Measurements from ENCODE around the gene DERL3.

DNA sequence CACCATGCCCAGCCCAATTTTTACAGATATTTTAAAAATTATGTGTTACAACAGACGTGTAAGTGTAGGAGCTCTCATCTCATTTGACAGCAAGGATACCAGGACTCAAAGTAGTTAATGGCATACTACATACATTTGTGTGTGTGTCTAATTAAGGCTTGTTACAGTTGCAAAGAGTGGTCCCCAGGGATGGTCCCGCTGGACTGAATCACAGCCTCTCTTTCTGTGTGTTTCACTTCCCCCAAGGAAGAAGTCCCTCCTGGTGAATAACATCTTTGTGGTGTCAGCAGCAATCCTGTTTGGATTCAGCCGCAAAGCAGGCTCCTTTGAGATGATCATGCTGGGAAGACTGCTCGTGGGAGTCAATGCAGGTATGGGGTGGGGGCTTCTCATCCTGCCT lies 36.1 kb upstream of the DERL3 start:
- TF ChIP-seq POLR2AphosphoS5 (IDR thresholded peaks at IDR 0.05) (no peak), POLR2A (IDR thresholded peaks at IDR 0.05) (no peak)
- TF ChIP-seq, protein P1, sequence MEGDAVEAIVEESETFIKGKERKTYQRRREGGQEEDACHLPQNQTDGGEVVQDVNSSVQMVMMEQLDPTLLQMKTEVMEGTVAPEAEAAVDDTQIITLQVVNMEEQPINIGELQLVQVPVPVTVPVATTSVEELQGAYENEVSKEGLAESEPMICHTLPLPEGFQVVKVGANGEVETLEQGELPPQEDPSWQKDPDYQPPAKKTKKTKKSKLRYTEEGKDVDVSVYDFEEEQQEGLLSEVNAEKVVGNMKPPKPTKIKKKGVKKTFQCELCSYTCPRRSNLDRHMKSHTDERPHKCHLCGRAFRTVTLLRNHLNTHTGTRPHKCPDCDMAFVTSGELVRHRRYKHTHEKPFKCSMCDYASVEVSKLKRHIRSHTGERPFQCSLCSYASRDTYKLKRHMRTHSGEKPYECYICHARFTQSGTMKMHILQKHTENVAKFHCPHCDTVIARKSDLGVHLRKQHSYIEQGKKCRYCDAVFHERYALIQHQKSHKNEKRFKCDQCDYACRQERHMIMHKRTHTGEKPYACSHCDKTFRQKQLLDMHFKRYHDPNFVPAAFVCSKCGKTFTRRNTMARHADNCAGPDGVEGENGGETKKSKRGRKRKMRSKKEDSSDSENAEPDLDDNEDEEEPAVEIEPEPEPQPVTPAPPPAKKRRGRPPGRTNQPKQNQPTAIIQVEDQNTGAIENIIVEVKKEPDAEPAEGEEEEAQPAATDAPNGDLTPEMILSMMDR (IDR thresholded peaks at IDR 0.05): no peak

All from stomach (tissue), 4 donors.